HFFc6 (cell line): ENCODE results near the gene AP2A1. TPM values are rescaled to one million over a fixed set of nuclear protein-coding genes. Genes with fewer than 3 reads are reported as not detected.

Source experiments
- DNase-seq: peaks from one replicate; pipeline ENCODE4 v3.0.0-alpha.2; 2018
- H3K27ac Mint-ChIP-seq: 2 replicates; pipeline ENCODE4 v1.8.0; 2020; ENCODE audit warnings: mild to moderate bottlenecking, mixed read lengths
- H3K27me3 Mint-ChIP-seq: 2 replicates; pipeline ENCODE4 v1.8.0; 2021; ENCODE audit warnings: mild to moderate bottlenecking, moderate library complexity, mixed read lengths; ENCODE audit not compliant: insufficient read depth
- H3K36me3 Mint-ChIP-seq: 2 replicates; pipeline ENCODE4 v1.8.0; 2021; ENCODE audit warnings: low read depth, mixed read lengths
- H3K4me1 Mint-ChIP-seq: 2 replicates; pipeline ENCODE4 v1.8.0; 2020; ENCODE audit warnings: low read depth, mixed read lengths
- H3K4me3 Mint-ChIP-seq: 2 replicates; pipeline ENCODE4 v1.8.0; 2020; ENCODE audit warnings: mild to moderate bottlenecking, moderate library complexity, mixed read lengths
- H3K9me3 Mint-ChIP-seq: 2 replicates; pipeline ENCODE4 v1.8.0; 2020; ENCODE audit warnings: mild to moderate bottlenecking, mixed read lengths
- total RNA-seq, 6 experiments: library from RNA; stranded (reverse); fragmentation: NEBNext Ultra II Directional; extraction: Animal tissue kit (Norgen Biotek cat#: 25700); gene quantifications; 2 replicates in 1 of 6; 3 replicates in 5 of 6; pipeline ENCODE4 v1.2.3, GENCODE V29; 2021
- TF ChIP-seq, protein P1 (sequence below): fragments of 200-600 bp; sonication (generic); IDR thresholded peaks from 2 replicates; pipeline ENCODE4 v1.5.0; 2021; ENCODE audit warnings: antibody characterized with exemption, mild to moderate bottlenecking

The AP2A1 gene
- total RNA-seq, 6 experiments from 2014 or later: 145 to 177 (median 162) TPM

DNA sequence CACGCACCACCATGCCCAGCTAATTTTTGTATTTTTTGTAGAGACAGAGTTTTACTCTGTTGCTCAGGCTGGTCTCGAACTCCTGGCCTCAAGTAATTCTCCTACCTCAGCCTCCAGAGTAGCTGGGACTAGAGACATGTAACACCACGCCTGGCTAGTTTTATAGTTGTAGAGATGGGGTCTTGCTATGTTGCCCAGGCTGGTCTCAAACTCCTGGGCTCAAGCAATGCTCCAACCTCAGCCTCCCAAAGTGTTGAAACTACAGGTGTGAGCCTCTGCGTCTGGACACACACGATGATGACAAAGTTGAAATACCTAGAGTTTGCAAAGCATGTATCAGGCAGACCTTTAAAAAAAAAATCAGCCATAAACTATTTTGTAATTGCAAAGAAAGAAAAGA is 79.6 kb downstream of the AP2A1 start:
- TF ChIP-seq, protein P1, sequence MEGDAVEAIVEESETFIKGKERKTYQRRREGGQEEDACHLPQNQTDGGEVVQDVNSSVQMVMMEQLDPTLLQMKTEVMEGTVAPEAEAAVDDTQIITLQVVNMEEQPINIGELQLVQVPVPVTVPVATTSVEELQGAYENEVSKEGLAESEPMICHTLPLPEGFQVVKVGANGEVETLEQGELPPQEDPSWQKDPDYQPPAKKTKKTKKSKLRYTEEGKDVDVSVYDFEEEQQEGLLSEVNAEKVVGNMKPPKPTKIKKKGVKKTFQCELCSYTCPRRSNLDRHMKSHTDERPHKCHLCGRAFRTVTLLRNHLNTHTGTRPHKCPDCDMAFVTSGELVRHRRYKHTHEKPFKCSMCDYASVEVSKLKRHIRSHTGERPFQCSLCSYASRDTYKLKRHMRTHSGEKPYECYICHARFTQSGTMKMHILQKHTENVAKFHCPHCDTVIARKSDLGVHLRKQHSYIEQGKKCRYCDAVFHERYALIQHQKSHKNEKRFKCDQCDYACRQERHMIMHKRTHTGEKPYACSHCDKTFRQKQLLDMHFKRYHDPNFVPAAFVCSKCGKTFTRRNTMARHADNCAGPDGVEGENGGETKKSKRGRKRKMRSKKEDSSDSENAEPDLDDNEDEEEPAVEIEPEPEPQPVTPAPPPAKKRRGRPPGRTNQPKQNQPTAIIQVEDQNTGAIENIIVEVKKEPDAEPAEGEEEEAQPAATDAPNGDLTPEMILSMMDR: no peak
- no peak overlapping the region for H3K4me3 Mint-ChIP-seq
- no peak overlapping the region for H3K27ac Mint-ChIP-seq
- H3K9me3 Mint-ChIP-seq: peaks cover 11% of the 10 kb centered on the region
- H3K27me3 Mint-ChIP-seq: peaks cover 1% of the 10 kb centered on the region; the same call in 1 of the 2 replicates
- peaks cover 28% of the 10 kb centered on the region for H3K4me1 Mint-ChIP-seq
- peaks cover 13% of the 10 kb centered on the region for H3K36me3 Mint-ChIP-seq
- no peak for DNase-seq

DNA sequence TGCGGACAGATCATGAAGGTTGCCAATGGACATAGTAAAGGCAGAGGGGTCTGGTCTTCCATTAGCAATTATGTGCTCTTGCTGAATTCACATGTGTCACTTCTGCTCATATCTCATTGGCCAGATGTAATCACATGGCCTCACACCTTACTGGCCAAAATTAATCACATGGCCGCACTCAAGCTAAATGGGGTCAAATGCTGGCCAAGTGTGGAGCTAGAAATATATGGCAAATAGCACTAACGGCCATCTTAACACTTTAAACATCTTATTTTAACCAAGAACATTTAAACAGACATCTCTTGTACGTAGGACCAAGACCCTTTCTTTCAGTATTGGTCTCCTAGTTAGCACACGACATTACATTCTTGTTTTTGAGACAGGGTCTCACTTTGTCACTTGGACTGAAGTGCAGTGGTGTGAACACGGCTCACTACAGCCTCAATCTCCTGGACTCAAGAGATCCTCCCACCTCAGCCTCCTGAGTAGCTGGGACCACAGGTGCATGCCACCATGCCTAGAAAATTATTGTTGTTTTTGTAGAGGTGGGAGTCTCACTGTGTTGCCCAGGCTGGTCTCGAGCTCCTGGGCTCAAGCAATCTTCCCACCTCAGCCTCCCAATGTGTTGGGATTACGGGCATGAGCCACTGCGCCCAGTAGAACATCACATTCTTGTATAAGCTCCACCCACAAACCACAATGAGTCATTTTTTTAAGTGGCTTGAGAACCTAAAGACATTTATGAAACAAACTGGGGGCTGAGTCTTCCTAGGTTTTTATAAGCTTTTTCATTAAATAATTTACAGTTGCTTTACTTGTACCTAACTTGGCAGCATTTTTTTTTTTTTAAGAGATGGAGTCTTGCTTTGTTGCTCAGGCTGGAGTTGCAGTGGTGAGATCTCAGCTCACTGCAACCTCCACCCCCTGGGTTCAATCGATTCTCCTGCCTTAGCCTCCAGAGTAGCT is 81.2 kb downstream of the AP2A1 start:
- Mint-ChIP-seq H3K4me1 (peaks cover 39% of the 10 kb centered on the region), H3K9me3 (peaks cover 11% of the 10 kb centered on the region), H3K27me3 (peaks cover 4% of the 10 kb centered on the region), H3K27ac (peak overlapping the region; percentile 87), H3K36me3 (peaks cover 19% of the 10 kb centered on the region), H3K4me3 (peak overlapping the region; percentile 56)
- TF ChIP-seq, protein P1: no peak
- peak; percentile 90 for DNase-seq

DNA sequence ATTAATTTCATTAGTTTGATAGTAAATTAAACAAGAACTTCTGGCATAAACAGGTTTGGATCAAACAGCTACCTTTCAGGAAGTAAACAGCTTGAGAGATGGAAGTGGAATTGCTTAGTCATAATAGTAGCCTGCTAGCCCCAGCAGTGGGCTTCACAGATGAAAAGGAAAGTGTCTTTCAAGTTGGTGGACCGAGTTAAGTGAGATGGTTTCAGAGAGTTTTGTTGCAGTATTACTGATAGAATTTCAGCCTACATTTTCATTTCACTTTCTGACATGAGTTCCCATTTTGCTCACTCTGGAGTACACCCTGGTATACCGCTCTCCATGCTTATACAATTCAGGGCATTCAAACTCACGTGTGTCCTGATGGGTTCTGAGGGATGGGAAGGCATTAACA is 82.1 kb downstream of the AP2A1 start:
- Mint-ChIP-seq H3K36me3 (peaks cover 19% of the 10 kb centered on the region), H3K27ac (peak overlapping the region; percentile 87), H3K4me1 (peaks cover 47% of the 10 kb centered on the region), H3K9me3 (peaks cover 11% of the 10 kb centered on the region), H3K4me3 (peak overlapping the region; percentile 28), H3K27me3 (peaks cover 8% of the 10 kb centered on the region)
- TF ChIP-seq, protein P1: no peak
- DNase-seq: no peak

- H3K27me3 Mint-ChIP-seq: peaks cover 9% of the 10 kb centered on the region
- peak overlapping the region; percentile 97 for H3K27ac Mint-ChIP-seq
- H3K4me3 Mint-ChIP-seq: peak overlapping the region; percentile 90
- peaks cover 11% of the 10 kb centered on the region for H3K9me3 Mint-ChIP-seq
- TF ChIP-seq, protein P1: no peak
- peaks cover 19% of the 10 kb centered on the region for H3K36me3 Mint-ChIP-seq
- peaks cover 47% of the 10 kb centered on the region for H3K4me1 Mint-ChIP-seq
- DNase-seq: no peak
Measured at GRCh38 chr19:49849433-49850220, 82.8 kb downstream of the AP2A1 start.

DNA sequence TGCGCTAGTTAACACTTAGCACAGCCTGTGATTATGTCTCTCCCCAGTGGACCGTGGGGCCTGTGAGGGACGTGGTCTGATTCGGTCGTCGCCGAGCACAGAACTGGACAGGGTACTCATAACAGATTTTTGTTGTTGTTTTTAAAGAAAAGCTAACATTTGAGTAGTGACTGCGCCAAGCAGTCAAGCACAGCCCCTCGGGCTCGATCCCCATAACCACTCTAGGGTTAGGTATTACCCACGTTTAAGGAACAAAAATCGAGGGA is 83.4 kb downstream of the AP2A1 start:
- DNase-seq: no peak
- peaks cover 11% of the 10 kb centered on the region for H3K9me3 Mint-ChIP-seq
- TF ChIP-seq, protein P1: no peak
- H3K4me3 Mint-ChIP-seq: peak overlapping the region; percentile 90
- H3K27me3 Mint-ChIP-seq: peaks cover 8% of the 10 kb centered on the region
- peaks cover 47% of the 10 kb centered on the region for H3K4me1 Mint-ChIP-seq
- peak overlapping the region; percentile 97 for H3K27ac Mint-ChIP-seq
- peaks cover 19% of the 10 kb centered on the region for H3K36me3 Mint-ChIP-seq
